8988T (cell line): ENCODE results near the gene NKTR.

ENCODE experiments used
- DNase-seq: peaks from one replicate; pipeline ENCODE4 v3.0.0; 2011

The NKTR gene

GRCh38 chr3:42697289-42698051 is 97.0 kb downstream of the NKTR start:
- DNase-seq = no peak
